GM19328 (cell line): Measurements from ENCODE around the gene MED26.
"Not testable (repeated sequence)": the region's sequence is repeated elsewhere in the genome, so short reads cannot be mapped to it uniquely, and the experiment has no call there.

Source experiments
- ATAC-seq: cut with Tn5 transposase; IDR thresholded peaks from one replicate; pipeline ENCODE4 v1.9.1; 2021; ENCODE audit warnings: mild to moderate bottlenecking, moderate library complexity; ENCODE audit not compliant: unreplicated experiment

The MED26 gene, protein sequence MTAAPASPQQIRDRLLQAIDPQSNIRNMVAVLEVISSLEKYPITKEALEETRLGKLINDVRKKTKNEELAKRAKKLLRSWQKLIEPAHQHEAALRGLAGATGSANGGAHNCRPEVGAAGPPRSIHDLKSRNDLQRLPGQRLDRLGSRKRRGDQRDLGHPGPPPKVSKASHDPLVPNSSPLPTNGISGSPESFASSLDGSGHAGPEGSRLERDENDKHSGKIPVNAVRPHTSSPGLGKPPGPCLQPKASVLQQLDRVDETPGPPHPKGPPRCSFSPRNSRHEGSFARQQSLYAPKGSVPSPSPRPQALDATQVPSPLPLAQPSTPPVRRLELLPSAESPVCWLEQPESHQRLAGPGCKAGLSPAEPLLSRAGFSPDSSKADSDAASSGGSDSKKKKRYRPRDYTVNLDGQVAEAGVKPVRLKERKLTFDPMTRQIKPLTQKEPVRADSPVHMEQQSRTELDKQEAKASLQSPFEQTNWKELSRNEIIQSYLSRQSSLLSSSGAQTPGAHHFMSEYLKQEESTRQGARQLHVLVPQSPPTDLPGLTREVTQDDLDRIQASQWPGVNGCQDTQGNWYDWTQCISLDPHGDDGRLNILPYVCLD

DNA sequence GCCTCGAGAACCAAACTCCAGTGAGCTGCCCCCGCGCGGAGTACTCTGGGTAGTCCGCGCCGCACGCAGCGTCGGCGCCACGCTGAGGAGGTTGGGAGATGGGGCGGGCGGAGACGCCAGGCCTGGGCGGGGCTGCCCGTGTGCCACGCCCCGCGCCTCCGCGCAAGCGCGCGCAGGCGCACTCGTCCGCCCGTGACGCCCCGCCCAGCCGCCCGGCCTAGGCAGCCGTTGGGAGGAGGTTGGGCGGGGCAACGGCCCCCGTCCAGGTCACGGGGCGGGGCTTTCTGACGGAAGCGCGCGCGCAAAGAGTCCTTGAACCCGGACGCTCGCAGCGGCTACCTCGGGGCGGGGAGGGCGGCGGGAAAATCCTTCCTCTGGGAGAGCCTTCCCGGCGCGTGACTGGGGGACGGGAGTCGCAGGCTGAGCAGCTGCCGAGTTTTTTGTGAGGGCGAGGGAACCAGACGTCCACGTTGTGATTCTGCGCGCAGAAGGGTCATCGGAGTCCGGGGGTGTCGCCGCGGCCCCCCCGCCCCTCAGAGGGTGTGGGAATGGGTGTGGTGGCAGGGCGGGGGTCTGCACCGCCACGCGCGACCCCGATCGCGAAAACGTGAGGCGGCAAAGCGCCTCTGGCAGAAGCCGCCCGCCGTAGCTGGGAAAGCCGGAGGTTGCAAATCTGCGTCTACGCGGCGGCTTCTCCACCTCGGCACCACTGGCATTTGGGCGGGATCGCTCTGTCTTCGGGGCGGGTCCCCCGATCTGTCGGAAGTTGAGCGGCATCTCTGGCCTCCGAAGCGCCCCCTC lies at the start of gene MED26:
TSS of gene MED26 (minus strand) at position 22 of the 801 bp plus-strand sequence. CDS start 261 bp downstream, outside the sequence.
- ATAC-seq, result peak; percentile 79

DNA sequence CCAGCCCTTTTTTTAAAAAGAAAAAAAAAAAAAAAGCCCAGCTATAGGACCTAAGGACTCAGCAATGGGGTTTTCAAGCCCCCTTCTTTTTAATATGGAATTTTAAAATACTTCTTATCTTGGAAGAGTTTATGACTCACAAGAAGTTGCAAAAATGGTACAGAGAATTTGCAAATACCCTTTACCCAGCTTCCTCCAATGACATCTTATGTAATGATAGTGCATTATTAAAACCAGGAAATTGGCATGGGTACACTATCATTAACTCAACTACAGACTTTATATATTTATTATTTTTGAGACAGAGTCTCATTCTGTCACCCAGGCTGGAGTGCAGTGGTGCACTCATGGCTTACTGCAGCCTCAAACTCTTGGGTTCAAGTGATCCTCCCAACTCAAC lies 49.1 kb upstream of the MED26 start:
- no peak for ATAC-seq

DNA sequence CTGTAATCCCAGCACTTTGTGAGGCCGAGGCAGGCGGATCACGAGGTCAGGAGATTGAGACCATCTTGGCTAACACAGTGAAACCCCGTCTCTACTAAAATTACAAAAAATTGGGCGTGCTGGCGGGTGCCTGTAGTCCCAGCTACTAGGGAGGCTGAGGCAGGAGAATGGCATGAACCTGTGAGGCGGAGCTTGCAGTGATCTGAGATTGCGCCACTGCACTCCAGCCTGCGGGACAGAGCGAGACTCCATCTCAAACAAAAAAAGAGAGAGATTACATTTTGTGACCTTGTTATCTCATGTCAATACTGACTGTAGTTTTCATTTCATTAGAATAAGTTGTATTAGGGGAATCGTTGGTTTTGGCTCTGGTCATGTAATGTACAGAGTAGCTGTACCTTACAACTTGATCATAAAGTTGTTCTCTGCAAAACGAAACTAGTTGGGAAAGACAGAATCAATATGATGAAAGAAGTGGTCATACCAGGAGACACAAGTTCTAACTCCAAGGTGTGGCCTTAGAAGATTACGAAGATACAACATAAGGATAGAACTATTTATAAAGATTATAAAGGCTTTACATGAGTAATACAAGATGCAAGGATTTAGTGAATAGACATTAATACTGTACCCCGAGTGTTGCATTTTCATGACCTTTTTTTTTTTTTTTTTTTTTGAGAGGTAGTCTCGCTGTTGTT lies 48.2 kb upstream of the MED26 start:
- ATAC-seq, result no peak

DNA sequence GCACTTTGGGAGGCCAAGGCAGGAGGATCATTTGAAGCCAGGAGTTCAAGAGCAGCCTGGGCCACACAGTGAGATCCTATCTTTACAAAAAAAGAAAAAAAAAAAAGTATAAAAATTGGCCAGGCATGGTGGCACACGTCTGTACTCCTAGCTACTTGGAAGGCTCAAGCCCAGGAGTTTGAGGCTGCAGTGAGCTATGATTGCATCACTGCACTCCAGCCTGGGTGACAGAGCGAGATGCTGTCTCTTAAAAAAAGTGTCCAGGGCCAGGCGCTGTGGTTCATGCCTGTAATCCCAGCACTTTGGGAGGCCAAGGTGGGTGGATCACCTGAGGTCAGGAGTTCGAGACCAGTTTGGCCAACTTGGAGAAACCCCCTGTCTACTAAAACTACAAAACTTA lies 45.8 kb upstream of the MED26 start:
- not testable (repeated sequence) for ATAC-seq

DNA sequence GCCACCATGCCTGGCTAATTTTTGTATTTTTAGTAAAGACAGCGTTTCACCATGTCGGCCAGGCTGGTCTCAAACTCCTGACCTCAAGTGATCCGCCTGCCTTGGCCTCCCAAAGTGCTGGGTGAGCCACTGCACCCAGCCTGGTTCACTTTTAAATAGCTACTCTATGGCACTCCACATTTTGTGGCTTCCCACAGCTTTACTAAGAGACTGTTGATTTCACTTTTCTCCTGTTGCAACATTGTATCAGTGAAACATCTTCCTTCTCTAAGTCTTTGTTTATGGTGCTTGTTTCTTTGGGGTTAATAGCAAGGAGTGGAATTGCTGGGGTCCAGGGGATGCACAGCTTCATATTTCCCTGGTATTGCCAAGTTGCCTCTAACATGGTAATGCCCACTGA lies 45.2 kb upstream of the MED26 start:
- no peak for ATAC-seq

DNA sequence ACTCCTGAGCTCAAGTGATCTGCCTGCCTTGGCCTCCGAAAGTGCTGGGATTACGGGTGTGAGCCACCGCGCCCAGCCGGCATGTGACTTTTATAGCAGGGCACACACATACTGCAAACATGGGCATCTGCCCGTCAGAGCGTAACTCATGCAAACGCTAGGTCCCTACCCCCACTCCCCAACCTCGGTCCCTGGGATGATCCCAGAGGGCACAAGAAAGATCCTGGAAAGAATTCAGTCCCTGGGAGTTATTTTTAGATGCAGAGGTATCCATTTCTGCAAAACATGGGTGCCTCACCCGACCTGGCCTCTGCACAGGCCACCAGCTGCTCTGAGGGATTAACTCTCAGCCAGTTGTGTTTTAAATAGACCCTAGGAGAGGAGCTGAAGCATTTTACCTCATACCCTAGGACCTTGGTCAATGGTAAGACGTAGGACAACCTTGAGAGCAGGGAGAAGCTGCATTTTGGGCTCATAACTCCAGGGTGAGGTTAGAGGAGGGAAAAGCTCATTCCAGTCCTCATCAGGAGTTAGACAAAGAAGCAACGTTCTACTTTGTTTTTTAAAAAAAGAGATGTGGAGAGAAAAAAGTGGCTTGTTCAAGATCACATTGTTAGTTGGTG lies 43.8 kb upstream of the MED26 start:
- ATAC-seq, result no peak

DNA sequence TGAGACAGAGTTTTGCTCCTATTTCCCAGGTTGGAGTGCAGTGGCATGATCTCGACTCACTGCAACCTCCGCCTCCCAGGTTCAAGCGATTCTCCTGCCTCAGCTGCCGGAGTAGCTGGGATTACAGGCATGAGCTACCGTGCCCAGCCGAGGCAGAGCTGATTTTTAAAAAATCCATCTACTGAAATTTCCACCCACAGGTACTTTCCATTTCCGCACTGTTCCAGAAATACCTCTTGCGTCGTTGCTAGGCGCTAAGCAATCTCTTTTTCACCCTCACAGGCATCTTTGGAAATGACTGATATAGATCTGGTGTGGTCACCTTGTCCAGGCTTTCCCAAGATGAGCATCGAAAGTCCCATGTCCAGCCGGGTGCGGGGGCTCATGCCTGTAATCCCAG lies 42.3 kb upstream of the MED26 start:
- ATAC-seq, result no peak

DNA sequence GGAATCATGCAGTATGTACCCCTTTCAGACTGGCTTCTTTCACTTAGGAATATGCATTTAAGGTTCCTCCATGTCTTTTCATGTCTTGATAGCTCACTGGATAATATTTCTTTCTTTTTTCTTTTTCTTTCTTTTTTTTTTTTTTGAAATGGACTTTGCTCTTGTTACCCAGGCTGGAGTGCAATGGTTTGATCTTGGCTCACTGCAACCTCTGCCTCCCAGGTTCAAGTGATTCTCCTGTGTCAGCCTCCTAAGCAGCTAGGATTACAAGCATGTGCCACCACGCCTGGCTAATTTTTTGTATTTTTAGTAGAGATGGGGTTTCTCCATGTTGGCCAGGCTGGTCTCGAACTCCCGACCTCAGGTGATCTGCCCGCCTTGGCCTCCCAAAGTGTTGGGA lies 40.7 kb upstream of the MED26 start:
- ATAC-seq, result not testable (repeated sequence)

DNA sequence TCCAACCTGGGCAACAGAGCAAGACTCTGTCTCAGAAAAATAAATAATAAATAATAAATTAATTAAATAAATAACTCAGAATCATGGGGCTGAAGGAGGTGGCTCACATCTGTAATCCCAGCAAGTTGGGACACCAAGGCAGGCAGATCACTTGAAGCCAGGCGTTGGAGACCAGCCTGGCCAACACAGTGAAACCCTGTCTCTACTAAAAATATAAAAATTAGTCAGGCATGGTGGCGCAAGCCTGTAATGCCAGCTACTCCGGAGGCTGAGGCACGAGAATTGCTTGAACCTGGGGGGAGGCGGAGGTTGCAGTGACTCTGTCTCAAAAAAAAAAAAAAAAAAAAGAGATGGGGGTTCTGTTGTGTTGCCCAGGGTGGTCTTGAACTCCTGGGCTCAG lies 40.2 kb upstream of the MED26 start:
- ATAC-seq, result no peak

DNA sequence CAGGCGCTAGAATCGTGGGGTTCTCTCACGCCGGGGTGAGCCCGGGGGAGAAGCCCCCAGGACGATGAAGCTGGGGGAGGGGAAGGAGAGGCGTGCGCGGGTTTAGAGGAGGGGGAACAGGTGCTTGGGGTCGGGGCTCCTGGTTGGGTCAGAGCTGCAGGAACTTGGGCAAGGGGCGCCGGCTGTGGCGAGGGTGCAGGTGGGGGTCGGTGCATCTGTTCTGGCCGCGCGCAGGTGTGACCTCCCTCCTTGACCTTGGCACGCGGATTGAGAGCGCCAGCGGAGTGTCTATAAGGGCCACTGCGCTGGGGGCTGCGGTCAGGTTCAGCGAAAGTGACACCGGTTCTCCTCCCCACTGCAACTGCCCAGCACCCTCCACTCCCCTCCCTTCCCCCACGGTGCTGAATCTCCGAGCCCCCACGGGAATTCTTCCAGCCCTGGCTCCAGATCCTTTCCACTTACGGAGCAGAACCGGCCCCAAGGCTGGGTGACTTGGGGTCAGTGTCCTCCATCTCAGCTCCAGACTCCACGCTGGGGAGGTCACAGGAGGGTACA lies 33.6 kb upstream of the MED26 start:
- no peak for ATAC-seq

DNA sequence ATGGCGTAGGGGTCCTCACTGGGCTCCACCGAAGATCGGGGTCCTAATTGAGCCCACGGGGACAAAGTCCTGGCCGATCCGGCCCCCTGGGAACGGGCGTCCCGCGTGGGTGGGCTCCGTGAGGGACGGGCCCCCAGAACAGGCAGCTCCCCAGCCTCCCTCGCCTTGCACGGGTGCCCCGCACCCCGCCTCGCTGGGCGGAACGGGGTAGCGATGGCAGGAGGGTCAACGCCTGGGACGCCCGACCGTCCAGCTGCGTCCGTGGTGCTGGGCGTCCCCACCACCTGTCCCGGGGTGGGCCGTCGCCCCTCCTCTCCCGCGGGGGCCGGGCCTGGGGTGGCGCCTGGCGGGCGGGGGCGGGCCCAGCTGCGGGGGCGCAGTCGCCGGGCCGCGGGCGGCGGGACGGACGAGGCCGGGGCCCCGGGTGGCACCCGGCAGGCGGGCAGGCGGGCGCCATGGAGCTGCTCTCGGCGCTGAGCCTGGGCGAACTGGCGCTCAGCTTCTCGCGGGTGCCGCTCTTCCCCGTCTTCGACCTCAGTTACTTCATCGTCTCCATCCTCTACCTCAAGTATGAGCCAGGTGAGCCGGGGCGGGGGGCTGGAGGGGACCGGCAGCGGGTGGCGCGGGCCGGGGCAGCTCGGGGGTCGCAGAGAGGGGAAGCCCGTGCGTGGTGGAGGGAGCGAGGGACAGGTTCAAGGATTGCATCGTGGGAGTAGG lies 32.9 kb upstream of the MED26 start, which contains the start of gene TMEM38A:
TSS of gene TMEM38A (plus strand) at position 377 of the 717 bp plus-strand sequence. CDS start at position 456, 79 bp downstream.
- peak; percentile 20 for ATAC-seq

DNA sequence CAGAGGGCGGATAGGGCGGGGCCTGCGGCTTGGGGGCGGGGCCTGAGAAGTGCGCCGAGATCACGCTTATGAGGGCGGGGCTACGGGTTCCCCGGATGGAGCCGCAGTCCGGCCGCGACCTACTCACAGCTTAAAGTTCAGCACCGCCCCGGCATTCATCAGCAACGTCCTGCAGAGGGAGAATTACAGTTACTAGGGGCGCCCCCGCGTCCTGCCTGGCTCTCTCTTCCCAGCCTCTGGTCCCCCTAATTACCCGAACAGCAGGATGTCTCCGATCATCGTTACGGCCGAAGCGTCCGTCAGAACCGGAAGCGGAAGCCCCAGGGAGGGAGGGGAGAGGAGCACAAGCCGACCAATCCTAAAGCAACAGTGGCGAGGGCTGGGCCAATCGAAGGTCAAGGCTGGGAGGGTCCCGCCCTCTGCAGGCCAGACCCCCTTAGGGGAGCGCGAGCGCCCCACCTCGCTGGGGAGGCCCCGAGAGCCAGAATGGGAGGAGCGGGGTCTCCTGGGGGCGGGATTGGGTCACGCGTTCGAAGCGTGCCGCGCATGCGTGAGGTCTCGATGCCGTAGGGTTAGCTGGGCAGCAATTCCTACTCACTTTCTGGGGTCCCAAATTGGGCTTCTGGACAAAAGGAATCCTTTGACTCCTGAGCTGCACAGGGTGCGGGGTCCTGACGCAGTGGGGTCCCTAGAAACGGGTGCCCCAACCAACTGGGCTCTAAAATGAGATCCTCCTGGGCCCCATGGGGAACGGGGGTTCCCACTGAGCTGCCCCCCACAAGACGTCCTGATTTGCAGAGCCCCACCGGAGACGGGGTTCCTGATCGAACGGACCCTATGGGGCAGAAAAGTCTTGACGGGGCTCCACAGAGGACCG lies 32.1 kb upstream of the MED26 start, which contains the start of gene SMIM7:
TSS of gene SMIM7 (minus strand) at position 313 of the 877 bp plus-strand sequence. CDS start at position 279, 34 bp downstream.
- ATAC-seq, result peak; percentile 75

DNA sequence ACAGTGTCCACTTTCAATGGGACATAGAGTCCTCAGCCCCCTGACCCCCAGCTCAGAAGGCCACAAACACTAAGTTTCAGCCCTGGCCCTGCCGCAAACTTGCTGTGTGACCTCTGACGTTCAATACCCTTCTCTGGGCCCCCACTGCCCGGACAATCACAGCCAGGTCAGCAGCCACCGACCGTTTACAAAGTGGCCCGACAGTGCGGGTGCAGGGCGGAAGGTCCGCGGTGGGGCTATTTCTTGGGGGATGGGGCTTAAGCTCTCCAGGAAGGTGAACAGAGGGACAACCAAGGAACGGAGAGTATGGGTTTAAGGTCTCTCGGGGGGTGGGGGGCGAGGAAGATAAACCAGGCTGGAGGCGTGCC lies 31.4 kb upstream of the MED26 start:
- ATAC-seq, result no peak

DNA sequence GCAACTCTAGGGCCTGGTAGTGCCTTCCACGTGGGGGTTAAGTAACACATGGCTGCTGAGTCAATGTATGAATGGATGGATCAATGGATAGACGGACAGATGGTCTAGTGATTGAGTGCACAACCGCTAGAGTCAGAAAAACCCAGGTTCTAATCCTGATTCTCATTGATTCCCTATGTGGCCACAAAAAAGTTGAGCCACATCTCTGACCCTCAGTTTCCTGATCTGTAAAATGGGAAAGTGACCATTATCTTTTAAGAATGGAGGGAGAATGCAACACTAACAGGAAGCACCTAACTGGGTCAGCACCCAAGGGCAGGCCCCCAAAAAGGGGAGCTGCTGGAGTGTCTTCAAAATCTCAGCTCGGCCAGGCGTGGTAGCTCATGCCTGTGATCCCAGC lies 29.4 kb upstream of the MED26 start:
- ATAC-seq, result no peak

DNA sequence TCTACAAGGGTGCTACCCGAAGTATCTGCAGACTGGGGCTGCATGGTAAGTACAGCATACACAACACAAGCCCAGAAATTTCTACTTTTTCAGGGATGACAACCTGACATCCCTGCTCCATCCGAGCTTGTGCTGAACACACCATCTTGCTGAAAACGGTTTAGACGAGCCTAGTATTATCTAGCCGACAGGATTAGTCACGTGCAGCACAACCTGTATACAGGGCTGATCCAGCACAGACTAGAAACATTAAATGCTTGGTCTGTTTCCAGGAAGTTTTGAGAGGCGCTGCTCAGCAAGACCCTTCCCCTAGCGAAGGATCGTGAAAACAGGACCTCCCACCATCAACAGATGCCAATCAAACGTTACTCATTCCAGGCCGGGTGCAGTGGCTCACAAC lies 27.7 kb upstream of the MED26 start:
- ATAC-seq, result no peak

DNA sequence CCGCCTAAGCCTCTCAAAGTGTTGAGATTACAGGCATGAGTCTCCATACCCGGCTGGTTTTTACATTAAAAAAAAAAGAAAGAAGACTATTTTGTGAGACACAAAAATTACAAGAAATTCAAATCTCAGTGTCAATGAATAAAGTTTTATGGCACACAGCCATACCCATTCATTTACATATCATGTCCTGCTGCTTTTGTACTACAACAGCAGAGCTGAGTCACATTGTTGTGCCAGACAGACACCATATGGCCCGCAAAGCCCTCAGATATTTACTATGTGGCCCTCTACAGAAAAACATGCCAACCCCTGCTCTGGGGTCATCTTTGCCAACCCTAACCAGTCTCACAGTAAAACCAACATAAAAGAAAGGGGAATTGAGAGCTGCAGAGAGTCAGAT lies 26.6 kb upstream of the MED26 start:
- ATAC-seq, result no peak

DNA sequence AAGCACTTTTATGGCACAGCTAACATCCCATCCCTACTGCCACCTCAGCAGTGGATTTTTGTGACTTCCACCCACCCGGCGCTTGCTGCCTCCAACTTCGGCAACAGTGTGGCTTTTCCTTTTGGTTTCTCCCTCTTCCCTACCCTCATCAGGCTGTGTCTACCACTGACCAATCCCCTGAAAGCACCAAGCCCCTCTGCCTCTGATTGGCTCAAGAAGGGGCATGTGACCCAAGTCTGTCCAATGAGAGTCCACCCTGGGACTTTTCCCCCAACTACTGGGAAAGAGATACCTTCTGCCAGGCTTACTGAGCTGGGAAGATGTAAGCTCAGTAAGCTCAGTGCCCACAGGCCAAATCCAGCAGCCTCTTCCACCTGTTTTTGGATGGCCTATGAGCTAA lies 26.1 kb upstream of the MED26 start:
- no peak for ATAC-seq

DNA sequence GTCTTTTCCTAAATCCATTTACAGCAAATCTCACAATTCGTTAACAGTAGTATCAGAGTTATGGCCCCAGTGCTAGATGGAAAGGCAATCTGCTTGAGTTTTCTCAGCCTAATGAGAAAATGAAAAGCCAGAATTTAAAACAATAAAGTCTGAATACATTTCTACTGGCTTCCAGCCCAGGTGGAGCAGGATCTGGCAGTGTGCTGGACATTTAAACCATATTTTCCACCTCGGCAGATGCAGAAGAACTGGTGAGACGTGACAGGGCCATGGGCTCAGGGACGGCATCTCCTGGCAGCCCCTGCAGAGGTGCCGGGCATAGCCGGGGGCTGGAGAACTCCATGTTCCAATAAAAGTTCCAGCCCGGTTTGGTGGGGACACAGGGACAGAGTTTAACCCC lies 24.9 kb upstream of the MED26 start:
- no peak for ATAC-seq
